NCI-H82 treated with DMSO at 0.1 percent for 48 hours (cell line): ENCODE data around the gene LZIC.
"Not testable (repeated sequence)": the region's sequence is repeated elsewhere in the genome, so short reads cannot be mapped to it uniquely, and the experiment has no call there.

ENCODE experiments used
- DNase-seq: peaks from one replicate; lab custom pipeline; 2025; ENCODE audit not compliant: unreplicated experiment; lab: John Stamatoyannopoulos, UW

The LZIC gene

GRCh38 chr1:9942939-9943788 lies at the start of gene LZIC, which contains the start of gene NMNAT1:
Gene LZIC, minus strand, starts transcription at chr1:9943391. Its CDS starts 6,772 bp downstream, at chr1:9936619.
Gene NMNAT1, plus strand, starts transcription at chr1:9943475. Its CDS starts 28,599 bp downstream, at chr1:9972074.
- DNase-seq, result peak; percentile 71

GRCh38 chr1:9992910-9993309 lies 49.7 kb upstream of the LZIC start:
- DNase-seq, result no peak

- no peak for DNase-seq
These were observed 47.8 kb upstream of the LZIC start for GRCh38 chr1:9990944-9991343.

- DNase-seq, result no peak
These were observed 46.6 kb upstream of the LZIC start for GRCh38 chr1:9989773-9990172.

GRCh38 chr1:9985001-9985400 lies 41.8 kb upstream of the LZIC start:
- no peak for DNase-seq

- no peak for DNase-seq
These were observed 41.1 kb upstream of the LZIC start for GRCh38 chr1:9984253-9984652.

- peak; percentile 96 for DNase-seq
These were observed 17.7 kb upstream of the LZIC start for GRCh38 chr1:9960706-9961562.

GRCh38 chr1:9960011-9960410 lies 16.8 kb upstream of the LZIC start:
- no peak for DNase-seq

- DNase-seq, result no peak
These were observed 14.5 kb upstream of the LZIC start for GRCh38 chr1:9957726-9958125.

GRCh38 chr1:9946315-9946714 lies 3.1 kb upstream of the LZIC start:
- DNase-seq, result no peak

- DNase-seq, result no peak
These were observed 722 bp downstream of the LZIC start for GRCh38 chr1:9942399-9942938.

- no peak for DNase-seq
These were observed 13.5 kb downstream of the LZIC start for GRCh38 chr1:9929431-9930385.

- DNase-seq, result no peak
These were observed 15.9 kb downstream of the LZIC start for GRCh38 chr1:9927259-9927658.

- no peak for DNase-seq
These were observed 20.8 kb downstream of the LZIC start for GRCh38 chr1:9922342-9922741.

GRCh38 chr1:9920606-9921005 lies 22.6 kb downstream of the LZIC start:
- DNase-seq, result no peak

- no peak for DNase-seq
These were observed 25.3 kb downstream of the LZIC start for GRCh38 chr1:9917901-9918300.

- DNase-seq, result not testable (repeated sequence)
These were observed 25.7 kb downstream of the LZIC start for GRCh38 chr1:9917495-9917894.

GRCh38 chr1:9916452-9916851 lies 26.7 kb downstream of the LZIC start:
- no peak for DNase-seq

GRCh38 chr1:9914610-9914937 lies 28.6 kb downstream of the LZIC start:
- no peak for DNase-seq

GRCh38 chr1:9912264-9912936 lies 30.8 kb downstream of the LZIC start:
- DNase-seq, result no peak
